ENCODE results near the gene BCAR3.

BCAR3 gene

GRCh38 chr1:93614541-93614940 lies 67.1 kb downstream of the BCAR3 start:
- DNase-seq = no peak

GRCh38 chr1:93613898-93614297 lies 67.7 kb downstream of the BCAR3 start:
- DNase-seq = peak; percentile 52

- DNase-seq = no peak
Measured at GRCh38 chr1:93612510-93612909, 69.1 kb downstream of the BCAR3 start.

GRCh38 chr1:93611668-93612067 lies 70.0 kb downstream of the BCAR3 start:
- DNase-seq = no peak

GRCh38 chr1:93609536-93609935 lies 72.1 kb downstream of the BCAR3 start:
- no peak for DNase-seq

- DNase-seq = no peak
Measured at GRCh38 chr1:93608187-93609109, 73.2 kb downstream of the BCAR3 start.

GRCh38 chr1:93607814-93608186 lies 73.8 kb downstream of the BCAR3 start:
- DNase-seq = no peak

- no peak for DNase-seq
Measured at GRCh38 chr1:93605812-93606512, 75.7 kb downstream of the BCAR3 start.

GRCh38 chr1:93605026-93605568 lies 76.5 kb downstream of the BCAR3 start:
- DNase-seq = no peak

- no peak for DNase-seq
Measured at GRCh38 chr1:93604411-93604810, 77.2 kb downstream of the BCAR3 start.

- DNase-seq = no peak
Measured at GRCh38 chr1:93603601-93604000, 78.0 kb downstream of the BCAR3 start.

- DNase-seq = no peak
Measured at GRCh38 chr1:93603106-93603505, 78.5 kb downstream of the BCAR3 start.

GRCh38 chr1:93602101-93602500 lies 79.5 kb downstream of the BCAR3 start:
- no peak for DNase-seq

- DNase-seq = no peak
Measured at GRCh38 chr1:93601686-93602085, 80.0 kb downstream of the BCAR3 start.

GRCh38 chr1:93600663-93601062 lies 81.0 kb downstream of the BCAR3 start:
- DNase-seq = no peak

- no peak for DNase-seq
Measured at GRCh38 chr1:93599479-93599878, 82.2 kb downstream of the BCAR3 start.

- no peak for DNase-seq
Measured at GRCh38 chr1:93598861-93599439, 82.7 kb downstream of the BCAR3 start.

GRCh38 chr1:93598396-93598795 lies 83.2 kb downstream of the BCAR3 start:
- DNase-seq = no peak

GRCh38 chr1:93597709-93598108 lies 83.9 kb downstream of the BCAR3 start:
- DNase-seq = peak; percentile 45

- no peak for DNase-seq
Measured at GRCh38 chr1:93596329-93597089, 85.1 kb downstream of the BCAR3 start.

- DNase-seq = no peak
Measured at GRCh38 chr1:93595743-93596142, 85.9 kb downstream of the BCAR3 start.

GRCh38 chr1:93595266-93595665 lies 86.4 kb downstream of the BCAR3 start:
- no peak for DNase-seq

GRCh38 chr1:93594603-93594880 lies 87.1 kb downstream of the BCAR3 start:
- no peak for DNase-seq
